GM10266 (cell line): ENCODE data around the gene KLHL30.

Experiments
- DNase-seq: peaks from one replicate; pipeline ENCODE4 v3.0.0; 2012; ENCODE audit errors: extremely low spot score
- TF ChIP-seq, protein P1 (sequence below): IDR thresholded peaks from 2 replicates; pipeline ENCODE4 v1.5.1; 2012; ENCODE audit warnings: mild to moderate bottlenecking, low read depth; ENCODE audit not compliant: control insufficient read depth, insufficient read depth; ENCODE audit errors: missing control alignments

The KLHL30 gene

DNA sequence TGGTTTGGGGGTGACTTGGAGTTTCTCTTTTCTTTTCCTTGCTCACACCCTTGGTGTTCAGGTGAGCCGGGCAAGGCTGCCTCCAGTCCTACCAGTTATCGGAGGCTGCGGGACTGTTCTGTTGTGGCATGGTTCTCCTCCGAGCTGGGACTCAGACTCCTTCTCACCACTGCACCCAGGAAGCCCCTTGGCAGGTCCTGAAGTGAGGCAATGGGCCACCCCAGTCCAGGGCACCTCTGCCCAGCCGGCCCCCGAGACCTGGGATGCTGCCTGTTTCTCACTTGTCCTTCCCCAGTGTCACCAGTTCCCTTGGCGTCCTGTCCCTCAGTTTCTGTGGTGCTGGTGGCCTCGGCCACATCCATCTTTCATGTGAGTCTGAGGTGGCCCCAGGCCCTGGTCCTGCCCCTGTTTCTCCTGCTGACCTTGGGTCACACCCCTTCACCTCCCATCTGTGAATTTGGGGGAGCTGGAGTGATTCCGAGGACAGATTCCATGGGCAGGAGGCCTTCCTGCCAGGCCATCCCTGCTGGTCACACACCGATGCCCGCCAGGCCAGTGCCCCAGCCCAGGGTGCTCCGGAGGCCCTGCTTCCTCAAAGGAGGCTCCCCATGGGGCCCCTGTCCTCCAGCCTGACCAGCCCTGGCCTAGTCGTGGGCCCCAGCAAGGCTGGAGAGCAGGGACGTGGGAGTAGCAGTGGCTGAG is 6.6 kb upstream of the KLHL30 start:
- DNase-seq = no peak
- TF ChIP-seq, protein P1, sequence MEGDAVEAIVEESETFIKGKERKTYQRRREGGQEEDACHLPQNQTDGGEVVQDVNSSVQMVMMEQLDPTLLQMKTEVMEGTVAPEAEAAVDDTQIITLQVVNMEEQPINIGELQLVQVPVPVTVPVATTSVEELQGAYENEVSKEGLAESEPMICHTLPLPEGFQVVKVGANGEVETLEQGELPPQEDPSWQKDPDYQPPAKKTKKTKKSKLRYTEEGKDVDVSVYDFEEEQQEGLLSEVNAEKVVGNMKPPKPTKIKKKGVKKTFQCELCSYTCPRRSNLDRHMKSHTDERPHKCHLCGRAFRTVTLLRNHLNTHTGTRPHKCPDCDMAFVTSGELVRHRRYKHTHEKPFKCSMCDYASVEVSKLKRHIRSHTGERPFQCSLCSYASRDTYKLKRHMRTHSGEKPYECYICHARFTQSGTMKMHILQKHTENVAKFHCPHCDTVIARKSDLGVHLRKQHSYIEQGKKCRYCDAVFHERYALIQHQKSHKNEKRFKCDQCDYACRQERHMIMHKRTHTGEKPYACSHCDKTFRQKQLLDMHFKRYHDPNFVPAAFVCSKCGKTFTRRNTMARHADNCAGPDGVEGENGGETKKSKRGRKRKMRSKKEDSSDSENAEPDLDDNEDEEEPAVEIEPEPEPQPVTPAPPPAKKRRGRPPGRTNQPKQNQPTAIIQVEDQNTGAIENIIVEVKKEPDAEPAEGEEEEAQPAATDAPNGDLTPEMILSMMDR = no peak

DNA sequence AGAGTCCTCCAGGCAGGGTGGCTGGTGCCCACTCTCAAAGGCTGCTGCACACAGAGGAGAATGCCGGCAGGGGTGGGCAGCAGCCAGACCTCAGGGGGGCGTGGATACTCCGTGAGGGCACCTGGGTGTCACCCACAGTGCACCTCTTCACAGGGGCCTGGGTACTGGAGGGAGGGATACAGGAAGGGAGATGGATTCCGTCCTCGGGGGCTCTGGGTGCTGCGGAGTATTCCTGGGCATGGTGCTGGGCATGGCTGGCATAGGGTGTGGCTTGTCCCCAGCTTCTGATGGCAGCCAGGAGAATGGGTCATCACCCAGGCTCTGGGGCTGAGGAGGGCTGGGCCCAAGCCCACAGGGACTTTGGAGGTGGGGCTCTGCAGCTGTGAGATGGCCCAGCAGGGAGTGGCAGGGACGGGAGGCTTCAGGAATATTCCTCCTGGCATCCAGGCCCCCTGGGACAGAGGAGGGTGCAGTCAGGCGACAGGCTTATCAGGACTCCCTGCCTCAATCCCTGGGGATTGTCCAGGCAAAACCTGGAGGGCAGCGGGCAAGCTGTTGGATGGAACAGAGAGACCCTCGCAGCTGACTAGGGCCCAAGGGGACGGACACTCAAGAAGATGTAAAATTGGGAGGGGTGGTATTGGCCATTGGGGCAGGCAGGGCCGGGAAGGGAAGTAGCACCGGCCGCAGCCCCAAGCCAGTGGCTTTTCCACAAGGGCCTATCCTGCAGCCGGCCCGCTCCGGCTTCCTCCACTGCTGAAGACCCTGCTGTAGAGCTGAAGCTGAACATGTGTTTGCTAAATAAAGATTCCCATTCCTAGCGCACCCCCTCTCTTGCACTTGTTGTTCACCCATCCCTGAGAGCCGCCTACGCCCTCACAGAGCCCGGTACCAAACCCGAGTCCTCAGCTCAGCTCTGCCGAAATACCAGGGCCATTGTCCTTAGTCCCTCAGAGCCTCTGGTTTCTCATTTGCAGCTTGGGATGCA is 5.7 kb upstream of the KLHL30 start:
- DNase-seq = no peak
- TF ChIP-seq, protein P1 = no peak

- DNase-seq = no peak
These were observed 4.7 kb upstream of the KLHL30 start for GRCh38 chr2:238133499-238134392.

DNA sequence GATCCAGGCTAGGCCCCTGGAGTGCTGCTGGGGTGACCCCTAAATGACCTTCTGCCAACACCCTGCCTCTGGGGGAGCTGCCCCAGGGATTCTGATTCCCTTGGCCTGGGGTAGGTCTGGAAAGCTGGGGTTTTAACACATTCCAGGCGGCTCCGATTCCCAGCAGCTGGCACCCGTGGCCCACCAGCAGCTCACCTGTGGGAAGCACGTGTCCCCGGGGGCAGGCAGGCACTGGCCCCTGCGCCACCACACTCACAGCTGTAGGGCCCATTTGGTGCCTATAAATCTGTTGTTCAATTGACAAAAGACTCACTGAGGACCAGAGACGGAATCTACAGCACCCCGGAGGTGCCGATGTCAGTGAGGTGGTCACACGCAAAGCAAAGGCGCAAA is 4.1 kb upstream of the KLHL30 start:
- DNase-seq = no peak
- TF ChIP-seq, protein P1 = no peak

More at GRCh38 chr2:238133499-238134392, 4.7 kb upstream of the KLHL30 start:
- TF ChIP-seq, protein P1 = no peak

DNA sequence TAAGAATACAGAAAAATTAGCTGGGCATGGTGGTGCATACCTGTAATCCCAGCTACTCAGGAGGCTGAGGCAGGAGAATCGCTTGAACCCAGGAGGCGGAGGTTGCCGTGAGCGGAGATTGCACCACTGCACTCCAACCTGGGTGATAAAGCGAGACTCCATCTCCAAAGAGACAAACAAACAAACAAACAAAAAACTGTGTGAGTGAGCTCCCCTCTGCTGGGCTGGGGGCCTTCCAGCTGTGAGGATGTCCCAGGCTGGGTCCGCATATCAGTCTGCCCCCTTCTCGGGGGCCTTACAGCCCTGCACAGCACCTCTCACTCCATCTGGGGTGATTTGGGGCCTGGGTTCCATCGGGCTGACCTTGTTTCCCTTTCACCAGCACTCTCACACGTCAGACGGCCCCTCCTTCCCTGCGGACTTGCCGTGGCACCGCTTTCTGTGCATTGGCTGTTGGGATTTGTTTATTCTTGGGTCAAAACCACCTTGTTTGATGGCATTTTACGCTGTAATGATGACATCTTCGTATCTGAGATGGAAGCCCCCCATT is 2.8 kb upstream of the KLHL30 start:
- TF ChIP-seq, protein P1 = no peak
- DNase-seq = no peak

GRCh38 chr2:238136820-238137537 is 1.5 kb upstream of the KLHL30 start:
- TF ChIP-seq, protein P1 = no peak
- no peak for DNase-seq
